ENCODE results near the gene MBD1.

The MBD1 gene

DNA sequence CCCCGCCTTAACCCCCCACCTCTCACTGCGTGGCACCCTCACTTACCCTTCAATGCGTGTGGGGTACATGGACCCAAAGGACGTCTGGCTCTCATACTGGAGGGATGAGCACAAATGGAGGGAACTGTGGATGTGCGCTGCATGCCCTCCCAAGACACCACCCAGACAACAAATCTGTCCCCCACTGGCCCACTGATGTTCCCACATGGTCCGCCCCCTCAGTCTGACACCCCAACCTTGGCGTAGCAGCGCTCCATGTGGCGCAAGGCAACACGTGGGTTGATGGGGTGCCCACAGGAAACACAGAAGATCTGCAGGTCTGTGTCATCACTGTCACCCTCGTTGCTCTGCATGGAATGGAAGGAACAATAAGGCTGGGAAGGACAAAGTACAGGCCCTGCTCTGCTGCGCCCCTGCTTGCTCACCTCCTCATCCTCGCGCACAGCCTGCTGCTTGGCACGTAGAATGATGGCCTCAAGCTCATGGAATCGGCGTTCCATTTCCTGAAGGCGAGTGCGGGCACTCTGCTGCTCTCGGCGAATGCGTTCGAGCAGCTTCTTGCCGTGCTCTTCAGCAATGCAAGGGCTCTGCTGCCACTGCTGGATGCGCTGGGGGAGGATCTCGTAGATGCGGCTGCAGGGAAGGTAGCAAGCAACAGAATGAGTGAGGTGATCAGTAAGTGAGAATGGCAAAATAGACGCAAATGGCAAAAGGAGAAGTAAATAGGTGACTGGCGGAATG is 2.3 kb upstream of the MBD1 start:
- Histone ChIP-seq H3K36me3 (ENCODE audit: insufficient read depth, insufficient read length, low read length) (peaks cover 56% of the 10 kb centered on the region), H3K9ac (ENCODE audit: insufficient read length, low read depth) (no peak overlapping the region), H3K9me3 (ENCODE audit: insufficient read depth, low read length) (no peaks in the 10 kb centered on the region), H3K27me3 (ENCODE audit: insufficient read depth, insufficient read length) (no peaks in the 10 kb centered on the region), H3K4me3 (ENCODE audit: insufficient read length, low read depth) (no peak overlapping the region), H3K4me1 (ENCODE audit: insufficient read depth, insufficient read length) (peaks cover 6% of the 10 kb centered on the region)
- TF ChIP-seq SUZ12 (IDR thresholded peaks at IDR 0.05; ENCODE audit: extremely low read depth, insufficient read depth, insufficient read length): no peak
- no peak for TF ChIP-seq ZNF274 (IDR thresholded peaks at IDR 0.05; ENCODE audit: low read depth, low read length)
- TF ChIP-seq YY1 (IDR thresholded peaks at IDR 0.05; ENCODE audit: insufficient read depth, insufficient read length): no peak
- no peak for DNase-seq (ENCODE audit: low read depth, low spot score)

- Histone ChIP-seq H3K4me1 (ENCODE audit: insufficient read depth, insufficient read length) (peaks cover 6% of the 10 kb centered on the region), H3K9me3 (ENCODE audit: insufficient read depth, low read length) (no peaks in the 10 kb centered on the region), H3K27me3 (ENCODE audit: insufficient read depth, insufficient read length) (no peaks in the 10 kb centered on the region), H3K9ac (ENCODE audit: insufficient read length, low read depth) (no peak overlapping the region), H3K36me3 (ENCODE audit: insufficient read depth, insufficient read length, low read length) (peaks cover 62% of the 10 kb centered on the region), H3K4me3 (ENCODE audit: insufficient read length, low read depth) (no peak overlapping the region)
- DNase-seq (ENCODE audit: low read depth, low spot score): no peak
- TF ChIP-seq YY1 (IDR thresholded peaks at IDR 0.05; ENCODE audit: insufficient read depth, insufficient read length) (no peak), ZNF274 (IDR thresholded peaks at IDR 0.05; ENCODE audit: low read depth, low read length) (no peak), SUZ12 (IDR thresholded peaks at IDR 0.05; ENCODE audit: extremely low read depth, insufficient read depth, insufficient read length) (no peak)
Observed at GRCh38 chr18:50282521-50283335, 1.4 kb upstream of the MBD1 start.

GRCh38 chr18:50281972-50282520 is 723 bp upstream of the MBD1 start:
- Histone ChIP-seq H3K27me3 (ENCODE audit: insufficient read depth, insufficient read length) (no peaks in the 10 kb centered on the region), H3K36me3 (ENCODE audit: insufficient read depth, insufficient read length, low read length) (peaks cover 64% of the 10 kb centered on the region), H3K9me3 (ENCODE audit: insufficient read depth, low read length) (no peaks in the 10 kb centered on the region), H3K9ac (ENCODE audit: insufficient read length, low read depth) (peak overlapping the region; percentile 95), H3K4me3 (ENCODE audit: insufficient read length, low read depth) (peak overlapping the region; percentile 97), H3K4me1 (ENCODE audit: insufficient read depth, insufficient read length) (peaks cover 6% of the 10 kb centered on the region)
- no peak for DNase-seq (ENCODE audit: low read depth, low spot score)
- no peak for TF ChIP-seq ZNF274 (IDR thresholded peaks at IDR 0.05; ENCODE audit: low read depth, low read length)
- no peak for TF ChIP-seq YY1 (IDR thresholded peaks at IDR 0.05; ENCODE audit: insufficient read depth, insufficient read length)
- no peak for TF ChIP-seq SUZ12 (IDR thresholded peaks at IDR 0.05; ENCODE audit: extremely low read depth, insufficient read depth, insufficient read length)

GRCh38 chr18:50280707-50281294 is 522 bp downstream of the MBD1 start:
- Histone ChIP-seq H3K4me1 (ENCODE audit: insufficient read depth, insufficient read length) (peaks cover 6% of the 10 kb centered on the region), H3K4me3 (ENCODE audit: insufficient read length, low read depth) (peak overlapping the region; percentile 97), H3K36me3 (ENCODE audit: insufficient read depth, insufficient read length, low read length) (peaks cover 71% of the 10 kb centered on the region), H3K27me3 (ENCODE audit: insufficient read depth, insufficient read length) (no peaks in the 10 kb centered on the region), H3K9ac (ENCODE audit: insufficient read length, low read depth) (peak overlapping the region; percentile 95), H3K9me3 (ENCODE audit: insufficient read depth, low read length) (no peaks in the 10 kb centered on the region)
- no peak for DNase-seq (ENCODE audit: low read depth, low spot score)
- TF ChIP-seq YY1 (IDR thresholded peaks at IDR 0.05; ENCODE audit: insufficient read depth, insufficient read length): no peak
- no peak for TF ChIP-seq SUZ12 (IDR thresholded peaks at IDR 0.05; ENCODE audit: extremely low read depth, insufficient read depth, insufficient read length)
- TF ChIP-seq ZNF274 (IDR thresholded peaks at IDR 0.05; ENCODE audit: low read depth, low read length): no peak

DNA sequence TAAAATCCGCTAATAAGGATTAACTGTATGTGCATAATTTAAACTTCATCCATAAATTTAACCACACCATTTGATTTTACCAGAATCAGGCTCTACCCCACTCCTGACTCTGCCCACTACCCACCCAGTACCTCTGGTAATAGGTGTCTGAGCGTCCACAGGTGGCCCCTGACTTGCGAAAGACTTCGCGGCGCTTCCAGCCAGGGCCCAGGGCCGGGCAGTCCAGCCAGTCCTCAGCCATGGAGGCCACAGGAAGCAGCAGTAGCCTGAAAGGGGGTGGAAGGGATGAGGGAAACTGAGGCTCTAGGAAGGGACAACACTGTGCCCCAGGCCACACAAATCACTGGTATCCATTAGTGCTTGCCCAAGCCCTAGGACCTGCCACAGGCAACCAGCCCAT is 1.6 kb downstream of the MBD1 start:
- Histone ChIP-seq H3K36me3 (ENCODE audit: insufficient read depth, insufficient read length, low read length) (peaks cover 71% of the 10 kb centered on the region), H3K4me1 (ENCODE audit: insufficient read depth, insufficient read length) (peaks cover 6% of the 10 kb centered on the region), H3K9ac (ENCODE audit: insufficient read length, low read depth) (peak overlapping the region; percentile 3), H3K27me3 (ENCODE audit: insufficient read depth, insufficient read length) (no peaks in the 10 kb centered on the region), H3K9me3 (ENCODE audit: insufficient read depth, low read length) (no peaks in the 10 kb centered on the region), H3K4me3 (ENCODE audit: insufficient read length, low read depth) (no peak overlapping the region)
- no peak for TF ChIP-seq ZNF274 (IDR thresholded peaks at IDR 0.05; ENCODE audit: low read depth, low read length)
- TF ChIP-seq SUZ12 (IDR thresholded peaks at IDR 0.05; ENCODE audit: extremely low read depth, insufficient read depth, insufficient read length): no peak
- no peak for TF ChIP-seq YY1 (IDR thresholded peaks at IDR 0.05; ENCODE audit: insufficient read depth, insufficient read length)
- no peak for DNase-seq (ENCODE audit: low read depth, low spot score)

DNA sequence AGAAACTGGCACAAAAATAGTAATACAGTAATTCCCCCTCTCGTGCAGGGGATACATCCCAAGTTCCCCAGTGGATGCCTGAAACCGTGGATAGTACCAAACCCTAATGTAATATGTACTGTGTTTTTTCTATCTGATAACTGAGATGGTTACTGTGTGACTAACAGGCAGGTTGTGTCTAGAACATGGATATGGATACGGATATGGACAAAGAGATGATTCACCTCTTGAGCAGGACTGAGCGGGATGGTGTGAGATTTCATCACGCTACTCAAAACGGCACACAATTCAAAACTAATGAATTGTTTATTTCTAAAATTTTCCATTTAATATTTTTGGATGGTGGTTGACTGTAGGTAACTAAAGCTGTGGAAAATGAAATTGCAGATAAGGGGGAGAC is 3.4 kb downstream of the MBD1 start:
- H3K27me3 ChIP-seq (ENCODE audit: insufficient read depth, insufficient read length): no peaks in the 10 kb centered on the region
- no peaks in the 10 kb centered on the region for H3K9me3 ChIP-seq (ENCODE audit: insufficient read depth, low read length)
- H3K4me3 ChIP-seq (ENCODE audit: insufficient read length, low read depth): no peak overlapping the region
- no peak for DNase-seq (ENCODE audit: low read depth, low spot score)
- peaks cover 6% of the 10 kb centered on the region for H3K4me1 ChIP-seq (ENCODE audit: insufficient read depth, insufficient read length)
- TF ChIP-seq YY1 (IDR thresholded peaks at IDR 0.05; ENCODE audit: insufficient read depth, insufficient read length) (no peak), ZNF274 (IDR thresholded peaks at IDR 0.05; ENCODE audit: low read depth, low read length) (no peak), SUZ12 (IDR thresholded peaks at IDR 0.05; ENCODE audit: extremely low read depth, insufficient read depth, insufficient read length) (no peak)
- no peak overlapping the region for H3K9ac ChIP-seq (ENCODE audit: insufficient read length, low read depth)
- H3K36me3 ChIP-seq (ENCODE audit: insufficient read depth, insufficient read length, low read length): peaks cover 71% of the 10 kb centered on the region

All from NT2/D1 (cell line).